Stomach (tissue), 4 donors: ENCODE results near the gene BTBD9.

Experiments
- CTCF ChIP-seq, 7 experiments: fragments of 450-650 bp in 4 of 7; fragments of 200-600 bp in 3 of 7; sonication (generic) in 3 of 7; IDR thresholded peaks; one replicate each; pipeline ENCODE4 v1.5.1; 2016 to 2019; ENCODE audit warnings: antibody characterized with exemption in 7 of 7, control low read depth in 2 of 7, mild to moderate bottlenecking in 1 of 7
- EP300 ChIP-seq: sonication (generic); formaldehyde crosslinking; IDR thresholded peaks from one replicate; pipeline ENCODE4 v1.6.1; 2017; ENCODE audit warnings: antibody characterized with exemption
- POLR2A ChIP-seq, 4 donors: fragments of 450-650 bp; IDR thresholded peaks; one replicate each; pipeline ENCODE4 v1.6.1; 2016; ENCODE audit warnings: antibody characterized with exemption in 4 of 4, control low read depth in 2 of 4, mild to moderate bottlenecking in 1 of 4, moderate library complexity in 1 of 4
- POLR2AphosphoS5 ChIP-seq, 3 donors: sonication (generic); formaldehyde crosslinking; IDR thresholded peaks; one replicate each; pipeline ENCODE4 v1.6.1; 2016; ENCODE audit warnings: antibody characterized with exemption in 3 of 3

GRCh38 chr6:38269461-38270172, 370.1 kb downstream of the BTBD9 start:
- TF ChIP-seq POLR2A (IDR thresholded peaks at IDR 0.05) (no peak), EP300 (no peak), CTCF (IDR thresholded peaks at IDR 0.05) (no peak), POLR2AphosphoS5 (IDR thresholded peaks at IDR 0.05) (no peak)
